ENCODE data around the gene TCOF1.

Gene TCOF1

DNA sequence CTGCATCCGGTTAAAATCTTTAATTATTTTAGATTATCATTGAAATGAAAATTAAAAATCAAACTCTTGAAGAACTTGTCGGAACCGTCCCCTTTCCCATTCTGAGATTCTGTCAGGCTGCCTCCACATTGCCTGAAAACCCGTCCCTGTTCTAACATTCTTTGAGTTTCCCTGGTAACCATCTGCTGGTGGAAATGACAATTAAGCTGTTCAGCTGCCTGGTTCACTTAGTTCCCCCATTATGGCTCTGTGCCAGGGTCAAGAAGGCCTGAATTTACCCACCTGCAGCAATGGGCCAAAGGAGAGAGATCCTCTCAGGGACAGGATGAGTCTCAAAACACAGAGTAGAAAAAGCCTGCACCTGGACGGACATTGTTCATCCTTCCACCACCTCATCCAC is 11.8 kb upstream of the TCOF1 start:
- TF ChIP-seq, protein P1, sequence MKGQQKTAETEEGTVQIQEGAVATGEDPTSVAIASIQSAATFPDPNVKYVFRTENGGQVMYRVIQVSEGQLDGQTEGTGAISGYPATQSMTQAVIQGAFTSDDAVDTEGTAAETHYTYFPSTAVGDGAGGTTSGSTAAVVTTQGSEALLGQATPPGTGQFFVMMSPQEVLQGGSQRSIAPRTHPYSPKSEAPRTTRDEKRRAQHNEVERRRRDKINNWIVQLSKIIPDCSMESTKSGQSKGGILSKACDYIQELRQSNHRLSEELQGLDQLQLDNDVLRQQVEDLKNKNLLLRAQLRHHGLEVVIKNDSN (IDR thresholded peaks at IDR 0.05): no peak
- no peak for TF ChIP-seq FOXM1 (IDR thresholded peaks at IDR 0.05; ENCODE audit: borderline replicate concordance, low read depth)
- no peak for TF ChIP-seq YY1 (IDR thresholded peaks at IDR 0.05; ENCODE audit: low read depth)
- no peak for TF ChIP-seq NFIC (IDR thresholded peaks at IDR 0.05)
- TF ChIP-seq ZBTB7A (IDR thresholded peaks at IDR 0.05; ENCODE audit: low read depth): no peak
- TF ChIP-seq EP300 (IDR thresholded peaks at IDR 0.05; ENCODE audit: borderline replicate concordance): no peak
- TF ChIP-seq CREB1 (IDR thresholded peaks at IDR 0.05; ENCODE audit: low read depth): no peak
- TF ChIP-seq TCF12 (IDR thresholded peaks at IDR 0.05; ENCODE audit: low read depth): no peak
- TF ChIP-seq, protein P2, sequence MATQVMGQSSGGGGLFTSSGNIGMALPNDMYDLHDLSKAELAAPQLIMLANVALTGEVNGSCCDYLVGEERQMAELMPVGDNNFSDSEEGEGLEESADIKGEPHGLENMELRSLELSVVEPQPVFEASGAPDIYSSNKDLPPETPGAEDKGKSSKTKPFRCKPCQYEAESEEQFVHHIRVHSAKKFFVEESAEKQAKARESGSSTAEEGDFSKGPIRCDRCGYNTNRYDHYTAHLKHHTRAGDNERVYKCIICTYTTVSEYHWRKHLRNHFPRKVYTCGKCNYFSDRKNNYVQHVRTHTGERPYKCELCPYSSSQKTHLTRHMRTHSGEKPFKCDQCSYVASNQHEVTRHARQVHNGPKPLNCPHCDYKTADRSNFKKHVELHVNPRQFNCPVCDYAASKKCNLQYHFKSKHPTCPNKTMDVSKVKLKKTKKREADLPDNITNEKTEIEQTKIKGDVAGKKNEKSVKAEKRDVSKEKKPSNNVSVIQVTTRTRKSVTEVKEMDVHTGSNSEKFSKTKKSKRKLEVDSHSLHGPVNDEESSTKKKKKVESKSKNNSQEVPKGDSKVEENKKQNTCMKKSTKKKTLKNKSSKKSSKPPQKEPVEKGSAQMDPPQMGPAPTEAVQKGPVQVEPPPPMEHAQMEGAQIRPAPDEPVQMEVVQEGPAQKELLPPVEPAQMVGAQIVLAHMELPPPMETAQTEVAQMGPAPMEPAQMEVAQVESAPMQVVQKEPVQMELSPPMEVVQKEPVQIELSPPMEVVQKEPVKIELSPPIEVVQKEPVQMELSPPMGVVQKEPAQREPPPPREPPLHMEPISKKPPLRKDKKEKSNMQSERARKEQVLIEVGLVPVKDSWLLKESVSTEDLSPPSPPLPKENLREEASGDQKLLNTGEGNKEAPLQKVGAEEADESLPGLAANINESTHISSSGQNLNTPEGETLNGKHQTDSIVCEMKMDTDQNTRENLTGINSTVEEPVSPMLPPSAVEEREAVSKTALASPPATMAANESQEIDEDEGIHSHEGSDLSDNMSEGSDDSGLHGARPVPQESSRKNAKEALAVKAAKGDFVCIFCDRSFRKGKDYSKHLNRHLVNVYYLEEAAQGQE (IDR thresholded peaks at IDR 0.05; ENCODE audit: low read depth): no peak
- no peak for TF ChIP-seq EGR1 (IDR thresholded peaks at IDR 0.05)
- TF ChIP-seq TAF1 (IDR thresholded peaks at IDR 0.05; ENCODE audit: low read depth): no peak
- no peak for TF ChIP-seq RAD21 (IDR thresholded peaks at IDR 0.05; ENCODE audit: low read depth)
- TF ChIP-seq TEAD4 (IDR thresholded peaks at IDR 0.05): no peak
- TF ChIP-seq, protein P3, sequence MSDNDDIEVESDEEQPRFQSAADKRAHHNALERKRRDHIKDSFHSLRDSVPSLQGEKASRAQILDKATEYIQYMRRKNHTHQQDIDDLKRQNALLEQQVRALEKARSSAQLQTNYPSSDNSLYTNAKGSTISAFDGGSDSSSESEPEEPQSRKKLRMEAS (IDR thresholded peaks at IDR 0.05): no peak
- TF ChIP-seq CEBPB (IDR thresholded peaks at IDR 0.05): no peak

DNA sequence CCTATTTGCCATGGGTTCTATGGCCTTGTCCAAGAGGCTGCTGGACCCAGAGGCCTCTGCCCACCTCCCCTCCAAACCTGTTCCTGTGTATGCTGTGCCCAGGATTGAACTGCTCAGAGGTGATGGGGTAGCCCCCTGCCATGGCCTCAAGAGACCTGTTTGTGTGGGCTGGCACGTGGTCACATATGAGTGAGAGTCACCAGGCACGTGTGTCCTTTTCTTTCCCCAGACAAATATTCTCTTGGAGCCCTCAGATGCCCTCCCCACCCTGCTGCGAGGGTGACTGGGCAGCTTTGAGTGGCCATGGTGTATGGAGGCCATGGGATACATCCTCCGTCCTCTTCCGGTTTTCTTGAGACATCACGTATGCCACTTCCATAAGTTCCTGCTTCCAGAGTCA is 10.9 kb upstream of the TCOF1 start:
- TF ChIP-seq TAF1 (IDR thresholded peaks at IDR 0.05; ENCODE audit: low read depth): no peak
- TF ChIP-seq, protein P2 (IDR thresholded peaks at IDR 0.05; ENCODE audit: low read depth): no peak
- TF ChIP-seq FOXM1 (IDR thresholded peaks at IDR 0.05; ENCODE audit: borderline replicate concordance, low read depth): no peak
- no peak for TF ChIP-seq RAD21 (IDR thresholded peaks at IDR 0.05; ENCODE audit: low read depth)
- TF ChIP-seq EGR1 (IDR thresholded peaks at IDR 0.05): no peak

DNA sequence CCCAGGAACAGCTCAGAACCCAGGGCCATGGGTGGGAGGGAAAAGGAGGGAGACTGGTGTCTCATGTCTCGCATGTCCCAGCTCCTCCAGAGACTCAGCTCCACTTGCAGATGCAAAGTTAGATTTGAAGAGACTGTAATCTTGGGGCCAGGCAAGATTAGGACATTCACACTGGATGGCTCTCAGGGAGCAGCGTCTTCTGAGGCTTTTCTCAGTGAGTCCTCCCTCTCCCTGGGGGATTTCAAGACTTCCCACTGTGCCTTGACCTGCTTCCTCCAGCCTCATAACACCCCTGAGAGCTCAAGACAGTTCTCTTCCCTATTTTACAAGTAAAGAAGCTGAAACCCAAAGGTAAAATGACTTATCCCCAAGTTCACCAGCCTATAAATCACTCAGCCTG is 10.5 kb upstream of the TCOF1 start:
- TF ChIP-seq FOXM1 (IDR thresholded peaks at IDR 0.05; ENCODE audit: borderline replicate concordance, low read depth) (no peak), CEBPB (IDR thresholded peaks at IDR 0.05) (no peak), ZBTB7A (IDR thresholded peaks at IDR 0.05; ENCODE audit: low read depth) (no peak), EGR1 (IDR thresholded peaks at IDR 0.05) (no peak), YY1 (IDR thresholded peaks at IDR 0.05; ENCODE audit: low read depth) (no peak), TAF1 (IDR thresholded peaks at IDR 0.05; ENCODE audit: low read depth) (no peak), TCF12 (IDR thresholded peaks at IDR 0.05; ENCODE audit: low read depth) (no peak), NFIC (IDR thresholded peaks at IDR 0.05) (no peak), EP300 (IDR thresholded peaks at IDR 0.05; ENCODE audit: borderline replicate concordance) (no peak), RAD21 (IDR thresholded peaks at IDR 0.05; ENCODE audit: low read depth) (no peak), TEAD4 (IDR thresholded peaks at IDR 0.05) (no peak), CREB1 (IDR thresholded peaks at IDR 0.05; ENCODE audit: low read depth) (no peak)
- TF ChIP-seq, protein P3 (IDR thresholded peaks at IDR 0.05): no peak
- TF ChIP-seq, protein P1 (IDR thresholded peaks at IDR 0.05): no peak
- TF ChIP-seq, protein P2 (IDR thresholded peaks at IDR 0.05; ENCODE audit: low read depth): no peak

DNA sequence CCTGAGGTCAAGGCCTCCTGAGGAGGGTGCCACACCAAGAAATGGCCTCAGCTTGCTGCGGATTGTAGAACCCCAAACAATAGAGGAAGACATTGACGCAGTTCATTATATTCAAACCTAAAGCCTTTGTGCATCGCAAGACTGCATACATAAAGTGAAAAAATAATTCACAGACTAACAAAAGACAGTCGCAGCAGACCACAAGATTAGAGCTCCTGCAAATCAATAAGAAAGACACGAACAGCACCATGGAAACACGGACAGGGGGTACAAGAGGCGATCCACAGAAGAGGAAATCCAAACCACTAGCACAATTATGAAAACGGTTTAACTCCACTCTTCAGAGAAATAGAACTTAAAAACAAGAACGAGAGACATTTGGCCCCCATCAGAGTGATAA is 10.0 kb upstream of the TCOF1 start:
- TF ChIP-seq, protein P2 (IDR thresholded peaks at IDR 0.05; ENCODE audit: low read depth): no peak
- TF ChIP-seq FOXM1 (IDR thresholded peaks at IDR 0.05; ENCODE audit: borderline replicate concordance, low read depth): no peak
- TF ChIP-seq TAF1 (IDR thresholded peaks at IDR 0.05; ENCODE audit: low read depth): no peak
- no peak for TF ChIP-seq EGR1 (IDR thresholded peaks at IDR 0.05)
- TF ChIP-seq ZBTB7A (IDR thresholded peaks at IDR 0.05; ENCODE audit: low read depth): no peak
- TF ChIP-seq RAD21 (IDR thresholded peaks at IDR 0.05; ENCODE audit: low read depth): no peak
- TF ChIP-seq, protein P1 (IDR thresholded peaks at IDR 0.05): no peak
- TF ChIP-seq EP300 (IDR thresholded peaks at IDR 0.05; ENCODE audit: borderline replicate concordance): no peak
- TF ChIP-seq NFIC (IDR thresholded peaks at IDR 0.05): no peak
- no peak for TF ChIP-seq TEAD4 (IDR thresholded peaks at IDR 0.05)
- no peak for TF ChIP-seq TCF12 (IDR thresholded peaks at IDR 0.05; ENCODE audit: low read depth)
- TF ChIP-seq, protein P3 (IDR thresholded peaks at IDR 0.05): no peak
- TF ChIP-seq YY1 (IDR thresholded peaks at IDR 0.05; ENCODE audit: low read depth): no peak
- no peak for TF ChIP-seq CREB1 (IDR thresholded peaks at IDR 0.05; ENCODE audit: low read depth)
- no peak for TF ChIP-seq CEBPB (IDR thresholded peaks at IDR 0.05)
